GM19467 (cell line): ENCODE measurements around the gene CYBA.

ENCODE experiments used
- ATAC-seq: cut with Tn5 transposase; IDR thresholded peaks from one replicate; pipeline ENCODE4 v1.9.1; 2021; ENCODE audit warnings: mild to moderate bottlenecking, moderate library complexity; ENCODE audit not compliant: unreplicated experiment

The CYBA gene

DNA sequence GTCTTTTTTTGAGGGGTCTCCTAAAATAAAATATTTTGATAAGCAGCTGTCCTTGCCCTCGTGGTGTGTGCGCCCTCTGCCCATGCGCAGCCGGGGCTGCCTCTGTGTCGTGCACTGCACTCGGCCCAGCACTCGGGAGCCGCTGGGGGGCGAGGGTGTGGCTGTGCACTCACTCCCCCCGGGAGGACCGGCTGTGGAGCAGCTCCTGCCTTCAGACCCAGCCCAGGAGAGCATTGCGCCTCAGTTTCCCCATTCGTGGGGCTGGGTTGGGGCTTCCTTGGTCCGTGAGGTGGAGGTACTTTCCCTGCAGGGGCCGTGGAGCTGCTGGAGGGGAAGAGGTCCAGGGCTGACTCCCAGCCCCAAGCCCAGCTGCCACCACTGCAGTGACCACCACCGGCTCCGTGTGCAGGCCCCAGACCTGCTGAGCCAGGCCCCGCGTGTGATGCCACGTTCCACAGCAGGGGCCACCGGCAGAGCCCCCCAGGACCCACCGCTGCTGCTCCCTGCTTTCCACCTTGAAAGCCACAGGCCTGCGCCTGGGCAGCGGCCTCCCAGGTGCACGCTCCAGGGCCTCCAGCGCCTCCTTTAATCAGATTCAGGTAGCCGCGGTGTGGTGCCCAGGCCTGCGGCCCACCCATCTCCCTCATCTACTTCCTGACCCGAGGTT, 18.8 kb downstream of the CYBA start:
- no peak for ATAC-seq

DNA sequence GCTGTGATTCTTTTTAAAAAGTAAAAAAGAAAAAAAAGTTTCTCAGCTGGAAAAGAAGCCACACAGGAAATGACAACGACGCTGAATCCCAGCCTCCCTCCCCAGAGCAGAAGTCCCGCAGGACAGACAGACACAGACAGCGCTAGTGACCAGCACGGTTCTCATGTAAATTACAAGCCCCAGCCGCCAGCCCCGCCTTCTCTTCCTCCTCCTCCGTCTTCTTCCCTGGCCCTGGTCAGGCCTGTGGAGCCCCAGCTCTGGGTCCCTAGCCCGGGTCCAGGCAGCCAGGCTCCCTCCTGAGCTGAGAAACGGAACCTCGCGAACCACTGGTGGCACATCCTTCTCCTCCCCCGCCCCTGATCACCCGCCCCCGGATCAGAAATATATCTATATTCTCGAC, 19.5 kb downstream of the CYBA start:
- ATAC-seq = no peak

DNA sequence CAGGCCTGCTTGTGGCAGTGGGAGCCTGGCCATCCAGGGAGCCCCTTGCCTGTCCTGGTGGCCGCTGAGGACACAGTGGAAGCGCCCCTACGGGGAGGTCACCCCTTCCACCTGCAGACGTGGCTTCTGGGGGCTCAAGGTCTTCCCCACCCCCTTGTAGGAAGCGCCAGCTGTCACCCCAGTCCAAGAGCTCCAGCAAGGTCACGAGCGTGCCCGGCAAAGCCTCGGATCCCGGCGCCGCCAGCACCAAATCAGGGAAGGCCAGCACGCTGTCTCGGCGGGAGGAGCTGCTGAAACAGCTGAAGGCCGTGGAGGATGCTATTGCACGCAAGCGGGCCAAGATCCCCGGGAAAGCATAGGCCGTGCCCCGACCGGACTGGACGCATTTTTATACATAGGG, 19.9 kb downstream of the CYBA start:
- ATAC-seq = no peak

DNA sequence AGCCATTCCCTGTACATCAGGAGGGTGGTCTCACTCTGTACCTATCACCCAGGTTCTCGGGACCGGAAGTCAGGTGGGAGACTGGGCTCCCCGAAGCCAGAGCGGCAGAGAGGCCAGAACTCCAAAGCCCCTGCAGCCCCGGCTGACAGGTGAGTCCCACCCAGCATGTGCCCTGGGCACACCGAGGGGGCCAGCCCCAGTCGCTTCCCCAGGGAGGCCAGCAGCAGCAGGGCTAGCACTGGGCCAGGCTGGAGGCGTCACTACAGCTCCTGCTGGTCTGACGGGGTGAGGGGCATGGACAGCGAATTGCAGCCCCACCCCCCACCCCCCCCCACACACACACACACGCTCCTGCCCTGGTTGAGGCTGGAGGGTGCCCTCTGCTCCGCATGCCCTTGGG, 20.4 kb downstream of the CYBA start:
- no peak for ATAC-seq

DNA sequence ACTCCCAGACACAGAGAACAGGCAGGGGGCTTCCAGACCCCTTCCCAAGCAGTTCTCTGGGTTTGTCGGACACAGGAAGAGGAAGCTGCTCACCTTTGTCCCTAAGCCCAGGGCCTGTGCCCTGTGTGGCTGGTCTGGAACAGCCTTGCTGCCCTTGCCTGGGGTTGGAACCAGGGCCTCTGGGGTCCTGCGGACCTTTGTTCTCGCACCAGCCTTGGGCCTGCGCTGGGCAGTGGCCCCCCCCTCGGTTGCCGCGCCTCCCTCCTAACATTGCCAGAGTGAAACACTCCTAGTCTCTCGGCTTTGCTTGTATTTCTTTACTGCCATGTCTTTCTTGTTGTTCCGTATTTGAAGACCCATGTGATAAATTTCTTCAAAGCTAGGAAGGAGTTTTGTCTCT, 21.0 kb downstream of the CYBA start:
- ATAC-seq = no peak

- no peak for ATAC-seq
Measured at GRCh38 chr16:88628512-88628974, 22.3 kb downstream of the CYBA start.

DNA sequence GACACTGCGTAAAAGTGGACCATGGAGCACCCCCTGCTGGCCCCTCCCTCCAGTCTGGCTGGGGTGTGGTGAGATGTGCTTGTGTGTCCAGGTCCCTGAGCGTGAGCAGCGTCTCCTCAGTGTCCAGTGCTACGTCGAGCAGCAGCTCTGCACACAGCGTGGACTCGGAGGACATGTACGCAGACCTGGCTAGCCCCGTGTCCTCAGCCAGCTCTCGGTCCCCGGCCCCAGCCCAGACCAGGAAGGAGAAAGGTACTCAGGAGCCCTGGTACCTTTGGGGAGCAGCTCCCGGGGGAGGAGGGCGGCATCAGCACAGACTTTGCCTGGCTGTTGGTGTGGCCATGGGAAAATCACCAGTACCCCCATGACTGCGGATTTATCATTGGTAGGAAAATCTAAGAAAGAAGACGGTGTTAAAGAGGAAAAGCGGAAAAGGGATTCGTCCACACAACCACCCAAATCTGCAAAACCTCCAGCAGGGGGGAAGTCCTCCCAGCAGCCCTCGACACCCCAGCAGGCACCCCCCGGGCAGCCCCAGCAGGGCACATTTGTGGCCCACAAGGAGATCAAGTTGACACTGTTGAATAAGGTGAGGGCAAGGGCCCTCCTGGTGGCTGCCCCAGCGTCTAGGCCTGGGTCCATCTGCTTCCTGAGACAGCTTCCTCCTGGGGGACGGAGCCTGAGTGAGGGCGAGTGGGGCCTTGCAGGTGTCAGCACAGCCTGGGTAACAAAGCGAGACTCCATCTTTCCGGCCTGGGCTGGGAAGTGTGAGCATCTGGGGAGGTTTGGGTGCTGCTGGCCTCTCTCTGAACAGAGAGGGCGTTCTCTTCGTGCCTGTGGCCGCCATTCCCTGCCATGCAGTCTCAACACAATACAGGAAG, 23.1 kb downstream of the CYBA start:
- no peak for ATAC-seq

- ATAC-seq = no peak
Measured at GRCh38 chr16:88626646-88627045, 24.2 kb downstream of the CYBA start.

- ATAC-seq = no peak
Measured at GRCh38 chr16:88624977-88625576, 25.8 kb downstream of the CYBA start.

GRCh38 chr16:88624481-88624880, 26.4 kb downstream of the CYBA start:
- ATAC-seq = no peak

DNA sequence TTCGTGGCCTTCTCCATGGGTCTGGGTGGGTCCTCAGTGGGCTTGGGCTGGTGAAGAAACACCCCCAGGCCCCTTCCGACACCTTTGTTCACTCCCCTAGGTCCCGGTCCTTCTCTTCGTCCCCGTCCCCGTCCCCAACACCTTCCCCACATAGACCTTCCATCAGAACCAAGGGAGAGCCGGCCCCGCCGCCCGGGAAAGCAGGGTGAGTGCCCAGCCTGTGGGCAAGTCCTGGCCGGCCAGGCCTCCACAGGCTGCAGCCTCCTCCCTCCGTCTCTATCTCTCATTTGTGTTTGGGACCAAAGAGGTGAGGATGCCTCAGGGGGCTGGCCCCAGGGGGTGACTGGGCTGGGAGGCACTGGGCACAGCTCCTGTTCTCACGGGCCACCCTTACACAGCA, 27.0 kb downstream of the CYBA start:
- no peak for ATAC-seq

DNA sequence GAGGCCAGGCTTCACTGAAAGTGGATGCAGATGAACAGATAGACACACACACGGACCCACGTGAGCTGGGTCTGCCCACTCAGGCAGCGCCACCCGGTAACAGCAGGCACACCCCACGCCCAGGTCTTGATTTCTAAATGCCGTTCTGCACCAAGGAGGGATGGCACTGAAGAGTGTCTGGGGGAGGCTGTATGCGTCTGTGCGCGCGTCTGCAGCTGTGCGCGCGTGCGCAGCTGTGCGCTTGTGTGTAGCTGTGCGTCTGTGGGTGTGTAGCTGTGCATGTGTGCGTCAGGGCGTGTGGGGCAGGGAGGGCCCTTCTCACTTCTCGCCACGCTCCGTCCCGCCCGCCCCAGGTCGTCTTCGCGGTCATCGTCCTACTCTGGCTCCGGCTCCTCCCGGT, 28.0 kb downstream of the CYBA start:
- no peak for ATAC-seq

- no peak for ATAC-seq
Measured at GRCh38 chr16:88622125-88622524, 28.7 kb downstream of the CYBA start.

- ATAC-seq = no peak
Measured at GRCh38 chr16:88619859-88620815, 30.7 kb downstream of the CYBA start.

DNA sequence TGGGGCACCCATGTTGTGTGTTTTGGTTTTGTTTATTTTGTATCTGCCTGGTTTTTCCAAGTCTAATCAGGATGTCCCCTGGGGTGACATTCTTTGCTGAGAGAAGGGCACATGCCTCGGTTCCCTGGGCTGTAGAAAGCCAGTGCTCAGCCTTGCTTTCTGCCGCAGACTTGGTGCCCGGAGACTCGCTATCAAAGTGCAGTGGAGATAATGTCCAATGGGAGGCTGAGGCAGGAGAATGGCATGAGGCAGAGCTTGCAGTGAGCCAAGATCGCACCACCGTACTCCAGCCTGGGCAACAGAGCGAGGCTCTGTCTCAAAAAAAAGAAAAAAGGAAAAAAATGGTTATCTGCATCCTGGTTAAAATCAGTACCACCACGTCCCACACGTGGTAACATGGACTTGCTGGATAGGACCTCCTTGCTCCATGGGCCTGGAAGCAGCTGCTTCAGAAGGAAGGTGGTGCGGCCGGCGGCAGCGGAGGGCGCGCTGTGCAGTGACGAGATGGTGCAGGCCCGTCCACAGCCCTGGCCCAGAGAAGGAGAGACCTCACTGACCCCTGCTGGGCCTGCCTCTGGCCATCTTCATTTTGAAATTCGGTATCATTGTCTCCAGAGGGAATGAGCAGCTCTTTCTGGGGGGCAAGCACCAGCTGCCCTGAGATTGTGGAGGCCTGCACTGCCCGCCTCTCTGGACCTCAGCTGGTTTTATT, 31.7 kb downstream of the CYBA start:
- ATAC-seq = no peak

DNA sequence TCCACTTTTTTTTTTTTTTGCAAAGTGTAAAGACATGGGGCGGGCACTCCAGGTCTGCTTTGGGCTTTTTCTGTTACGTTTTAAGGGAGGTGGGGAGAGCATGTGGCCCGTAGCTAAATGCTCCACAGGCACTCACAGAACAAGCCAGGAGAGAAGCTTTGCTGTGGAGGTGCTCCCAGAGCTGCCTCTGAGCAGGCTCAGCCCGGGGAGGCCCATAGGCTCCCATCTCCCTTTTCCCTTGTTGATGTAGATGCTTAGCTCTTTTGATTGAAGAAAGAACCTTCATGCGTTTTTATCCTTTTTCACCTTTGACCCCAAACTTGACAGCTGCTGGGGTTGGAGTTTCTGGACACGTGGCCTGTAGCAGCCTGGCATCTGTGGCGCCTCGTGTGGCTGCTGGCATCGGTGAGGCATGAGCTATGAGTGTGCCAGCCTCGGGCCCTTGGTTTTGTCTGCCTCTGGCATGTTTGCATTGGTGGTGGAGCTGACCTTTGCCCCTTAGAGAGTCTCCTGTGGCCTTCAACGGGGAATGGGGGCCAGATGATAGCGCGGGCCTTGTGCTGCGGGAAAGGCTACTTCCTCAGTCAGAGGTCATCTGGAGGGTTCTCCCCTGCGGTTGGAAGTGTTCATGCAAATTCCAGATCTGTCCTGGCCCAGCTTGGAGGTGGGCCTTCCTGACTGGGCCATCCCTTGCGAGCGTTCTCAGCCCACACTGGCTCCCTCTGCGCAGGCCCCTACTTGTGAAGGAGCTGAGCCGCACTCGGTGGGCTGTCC, 32.5 kb downstream of the CYBA start:
- no peak for ATAC-seq

DNA sequence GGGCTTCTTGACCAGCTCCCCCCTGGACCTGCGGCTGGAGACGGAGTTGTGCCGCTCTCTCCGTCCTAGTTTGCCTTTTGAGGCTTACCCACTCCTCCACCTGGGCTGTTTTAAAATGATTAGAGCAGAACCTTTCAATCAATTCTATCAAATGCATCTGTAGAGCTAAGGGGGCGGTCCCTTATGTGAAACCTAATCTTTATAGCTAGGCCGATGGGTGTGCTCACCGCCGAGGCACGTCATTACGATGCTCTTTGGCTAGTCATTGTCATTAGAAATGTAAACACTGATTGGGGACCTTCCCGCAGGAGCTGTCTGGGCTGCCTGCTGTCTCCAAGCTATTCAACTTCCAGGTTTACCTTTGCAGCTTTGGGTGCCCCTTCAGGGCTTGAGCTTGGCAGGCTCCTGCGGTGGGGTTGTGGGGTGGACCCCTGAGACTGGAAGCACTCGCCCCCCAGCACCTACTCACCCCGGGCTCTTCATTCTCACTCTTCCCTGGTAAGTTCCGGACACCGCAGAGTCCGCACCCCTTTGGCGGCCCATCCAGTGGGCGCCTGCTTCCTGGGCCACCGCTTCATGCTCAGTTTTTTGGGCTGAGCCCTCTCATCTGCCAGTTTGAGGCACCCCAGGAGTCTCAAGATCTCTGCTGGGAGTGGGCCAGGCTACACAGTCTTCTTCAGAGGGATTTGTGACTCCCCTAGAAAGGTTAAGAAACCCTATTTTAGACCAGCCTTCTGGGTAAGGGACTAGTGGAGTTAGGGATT, 33.4 kb downstream of the CYBA start:
- no peak for ATAC-seq

DNA sequence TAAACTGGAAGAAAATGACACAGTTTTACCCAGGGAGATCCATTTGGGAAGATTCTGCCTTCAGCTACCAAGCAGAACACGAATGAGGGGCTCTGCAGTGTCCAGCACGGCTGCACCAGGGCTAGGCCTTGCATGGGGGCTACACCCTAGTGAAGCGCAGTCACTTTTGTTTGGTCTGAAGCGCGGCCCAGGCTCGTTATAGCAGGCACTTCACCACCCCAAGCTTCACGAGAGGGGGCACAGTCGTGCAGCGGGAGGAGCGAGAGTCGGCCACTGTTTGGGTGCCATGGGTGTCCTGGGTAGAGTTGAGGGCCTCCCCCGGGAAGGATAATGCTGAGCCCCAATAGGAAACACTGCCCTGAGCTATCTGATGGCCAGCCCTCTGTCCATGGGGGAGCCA, 34.1 kb downstream of the CYBA start:
- no peak for ATAC-seq

GRCh38 chr16:88616320-88616719, 34.5 kb downstream of the CYBA start:
- ATAC-seq = no peak
